ENCODE results near the gene SEMA6D. TPM values are rescaled to one million over a fixed set of nuclear protein-coding genes. Genes with fewer than 3 reads are reported as not detected.

Gene SEMA6D
- polyA plus RNA-seq, 1 donor from 2014 or later, result 108 TPM

DNA sequence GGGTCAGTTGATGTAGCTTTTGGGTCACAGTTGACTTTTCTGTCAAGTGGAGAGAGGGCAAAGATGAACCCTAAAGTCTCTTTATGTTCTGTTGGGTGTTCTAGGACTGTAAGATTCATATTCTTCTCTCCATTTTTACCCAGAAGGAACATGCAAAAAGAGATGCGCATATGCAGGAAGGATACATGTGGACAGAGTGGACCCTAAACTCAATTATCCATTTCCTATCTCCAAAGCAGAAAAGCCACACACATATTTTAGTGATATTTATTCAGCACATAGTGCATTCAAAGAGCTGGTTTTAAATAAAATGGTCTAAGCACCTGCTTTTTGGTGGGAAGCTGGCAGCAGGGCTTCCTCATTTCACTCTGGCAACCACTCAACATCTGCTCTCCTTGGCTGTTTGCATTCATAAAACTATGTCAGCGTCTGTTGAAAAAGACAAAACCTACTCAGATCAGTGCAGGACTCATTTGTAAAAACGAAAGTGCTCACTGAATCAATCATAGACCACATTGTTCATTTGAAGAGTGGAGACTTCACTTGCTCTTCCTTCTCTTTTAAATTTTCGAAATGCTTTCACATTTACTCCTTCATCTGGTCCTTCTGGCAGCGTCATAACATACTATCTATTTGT, 96.6 kb downstream of the SEMA6D start:
- no peaks in the 10 kb centered on the region for H3K36me3 ChIP-seq (ENCODE audit: insufficient read depth, low read length)
- H3F3A ChIP-seq (ENCODE audit: insufficient read depth, low read length, poor library complexity, severe bottlenecking), result no peaks in the 10 kb centered on the region
- H3K27ac ChIP-seq (ENCODE audit: low read length), result no peak overlapping the region
- no peaks in the 10 kb centered on the region for H4K20me1 ChIP-seq (ENCODE audit: insufficient read depth)
- H3K79me2 ChIP-seq (replicated peaks; ENCODE audit: insufficient read depth, low read length), result no peaks in the 10 kb centered on the region
- no peak overlapping the region for H3K9ac ChIP-seq (ENCODE audit: low read length)
- no peak overlapping the region for H2AFZ ChIP-seq (ENCODE audit: low read depth, low read length)
- H3K4me2 ChIP-seq (ENCODE audit: low read length), result no peak overlapping the region
- H3K9me3 ChIP-seq (ENCODE audit: low read length), result no peaks in the 10 kb centered on the region
- no peak overlapping the region for H3K4me3 ChIP-seq (ENCODE audit: low read length)
- no peaks in the 10 kb centered on the region for H3K9me2 ChIP-seq (ENCODE audit: insufficient read depth, low read length)
- H3K27me3 ChIP-seq (ENCODE audit: insufficient read depth, low read depth, low read length), result no peaks in the 10 kb centered on the region
- TF ChIP-seq SMC3 (conservative IDR thresholded peaks at IDR 0.05; ENCODE audit: poor library complexity) (no peak), TAF1 (IDR thresholded peaks at IDR 0.05; ENCODE audit: low read depth) (no peak), EP300 (conservative IDR thresholded peaks at IDR 0.05; ENCODE audit: poor library complexity, severe bottlenecking) (no peak), POLR2AphosphoS5 (IDR thresholded peaks at IDR 0.05) (no peak)
- TF ChIP-seq, protein P1, sequence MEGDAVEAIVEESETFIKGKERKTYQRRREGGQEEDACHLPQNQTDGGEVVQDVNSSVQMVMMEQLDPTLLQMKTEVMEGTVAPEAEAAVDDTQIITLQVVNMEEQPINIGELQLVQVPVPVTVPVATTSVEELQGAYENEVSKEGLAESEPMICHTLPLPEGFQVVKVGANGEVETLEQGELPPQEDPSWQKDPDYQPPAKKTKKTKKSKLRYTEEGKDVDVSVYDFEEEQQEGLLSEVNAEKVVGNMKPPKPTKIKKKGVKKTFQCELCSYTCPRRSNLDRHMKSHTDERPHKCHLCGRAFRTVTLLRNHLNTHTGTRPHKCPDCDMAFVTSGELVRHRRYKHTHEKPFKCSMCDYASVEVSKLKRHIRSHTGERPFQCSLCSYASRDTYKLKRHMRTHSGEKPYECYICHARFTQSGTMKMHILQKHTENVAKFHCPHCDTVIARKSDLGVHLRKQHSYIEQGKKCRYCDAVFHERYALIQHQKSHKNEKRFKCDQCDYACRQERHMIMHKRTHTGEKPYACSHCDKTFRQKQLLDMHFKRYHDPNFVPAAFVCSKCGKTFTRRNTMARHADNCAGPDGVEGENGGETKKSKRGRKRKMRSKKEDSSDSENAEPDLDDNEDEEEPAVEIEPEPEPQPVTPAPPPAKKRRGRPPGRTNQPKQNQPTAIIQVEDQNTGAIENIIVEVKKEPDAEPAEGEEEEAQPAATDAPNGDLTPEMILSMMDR (IDR thresholded peaks at IDR 0.05; ENCODE audit: poor library complexity, severe bottlenecking), result no peak

DNA sequence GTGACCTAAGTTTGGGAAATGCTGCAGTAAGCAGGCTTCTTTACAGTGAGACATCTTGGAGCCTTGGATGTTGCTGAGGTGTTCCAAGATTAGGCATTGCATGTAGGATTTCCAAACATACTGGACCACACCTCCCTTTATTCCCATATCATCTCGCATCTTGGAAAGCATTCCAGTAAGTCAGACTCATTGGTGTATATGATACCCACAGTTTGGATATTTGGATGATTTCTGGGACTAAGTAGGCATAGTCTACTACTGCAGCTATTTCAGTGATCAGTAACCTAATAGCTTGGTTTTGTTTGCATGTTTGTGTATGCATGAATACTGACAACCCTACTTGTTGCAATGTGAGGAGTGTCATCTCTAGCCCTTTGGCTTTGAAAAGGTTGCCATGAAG, 97.3 kb downstream of the SEMA6D start:
- Histone ChIP-seq H3K4me3 (ENCODE audit: low read length) (no peak overlapping the region), H3K9ac (ENCODE audit: low read length) (no peak overlapping the region), H3K9me2 (ENCODE audit: insufficient read depth, low read length) (no peaks in the 10 kb centered on the region), H3K79me2 (replicated peaks; ENCODE audit: insufficient read depth, low read length) (no peaks in the 10 kb centered on the region), H3F3A (ENCODE audit: insufficient read depth, low read length, poor library complexity, severe bottlenecking) (no peaks in the 10 kb centered on the region), H3K9me3 (ENCODE audit: low read length) (no peaks in the 10 kb centered on the region), H3K27ac (ENCODE audit: low read length) (no peak overlapping the region), H4K20me1 (ENCODE audit: insufficient read depth) (no peaks in the 10 kb centered on the region), H3K27me3 (ENCODE audit: insufficient read depth, low read depth, low read length) (no peaks in the 10 kb centered on the region), H3K4me2 (ENCODE audit: low read length) (no peak overlapping the region), H2AFZ (ENCODE audit: low read depth, low read length) (no peak overlapping the region), H3K36me3 (ENCODE audit: insufficient read depth, low read length) (no peaks in the 10 kb centered on the region)
- TF ChIP-seq RAD21 (conservative IDR thresholded peaks at IDR 0.05), result no peak
- no peak for TF ChIP-seq EP300 (conservative IDR thresholded peaks at IDR 0.05; ENCODE audit: poor library complexity, severe bottlenecking)
- no peak for TF ChIP-seq TAF1 (IDR thresholded peaks at IDR 0.05; ENCODE audit: low read depth)

DNA sequence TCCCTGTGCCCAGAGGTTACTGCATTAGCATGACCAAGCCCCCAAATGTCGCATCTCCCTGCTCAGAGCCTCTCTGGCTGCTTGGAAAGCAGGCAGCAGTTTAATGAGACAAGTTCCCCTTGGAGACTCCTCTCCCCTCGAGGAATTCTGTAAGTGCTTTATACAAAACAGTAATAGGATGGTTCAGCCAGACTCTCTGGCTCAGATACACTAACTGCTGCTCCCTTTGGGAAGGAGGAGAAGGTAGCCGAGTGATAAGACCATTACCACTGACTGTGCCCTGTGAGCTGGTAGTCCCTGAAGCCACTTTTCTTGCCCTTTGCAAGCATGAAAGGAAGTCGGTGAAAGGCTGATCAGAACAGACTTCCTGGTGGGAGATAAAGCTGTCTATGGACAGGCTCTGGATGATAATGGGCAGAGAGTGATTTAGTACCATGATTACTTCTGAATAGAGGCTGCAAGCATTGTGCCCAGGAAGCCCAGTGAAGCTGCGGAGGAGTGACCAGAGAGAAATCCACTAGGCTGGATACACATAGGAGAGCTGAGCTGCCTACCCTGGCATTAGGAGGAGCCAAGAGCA, 100.8 kb downstream of the SEMA6D start:
- H3K27ac ChIP-seq (ENCODE audit: low read length), result no peak overlapping the region
- H3K4me2 ChIP-seq (ENCODE audit: low read length), result no peak overlapping the region
- no peak overlapping the region for H3K9ac ChIP-seq (ENCODE audit: low read length)
- no peaks in the 10 kb centered on the region for H3K27me3 ChIP-seq (ENCODE audit: insufficient read depth, low read depth, low read length)
- TF ChIP-seq RAD21 (conservative IDR thresholded peaks at IDR 0.05), result no peak
- no peak for TF ChIP-seq POLR2AphosphoS5 (IDR thresholded peaks at IDR 0.05)
- no peaks in the 10 kb centered on the region for H3K79me2 ChIP-seq (replicated peaks; ENCODE audit: insufficient read depth, low read length)
- no peaks in the 10 kb centered on the region for H3K9me3 ChIP-seq (ENCODE audit: low read length)
- H4K20me1 ChIP-seq (ENCODE audit: insufficient read depth), result no peaks in the 10 kb centered on the region
- H3K36me3 ChIP-seq (ENCODE audit: insufficient read depth, low read length), result no peaks in the 10 kb centered on the region
- no peak overlapping the region for H3K4me3 ChIP-seq (ENCODE audit: low read length)
- H3F3A ChIP-seq (ENCODE audit: insufficient read depth, low read length, poor library complexity, severe bottlenecking), result no peaks in the 10 kb centered on the region
- H2AFZ ChIP-seq (ENCODE audit: low read depth, low read length), result no peak overlapping the region
- H3K9me2 ChIP-seq (ENCODE audit: insufficient read depth, low read length), result no peaks in the 10 kb centered on the region

DNA sequence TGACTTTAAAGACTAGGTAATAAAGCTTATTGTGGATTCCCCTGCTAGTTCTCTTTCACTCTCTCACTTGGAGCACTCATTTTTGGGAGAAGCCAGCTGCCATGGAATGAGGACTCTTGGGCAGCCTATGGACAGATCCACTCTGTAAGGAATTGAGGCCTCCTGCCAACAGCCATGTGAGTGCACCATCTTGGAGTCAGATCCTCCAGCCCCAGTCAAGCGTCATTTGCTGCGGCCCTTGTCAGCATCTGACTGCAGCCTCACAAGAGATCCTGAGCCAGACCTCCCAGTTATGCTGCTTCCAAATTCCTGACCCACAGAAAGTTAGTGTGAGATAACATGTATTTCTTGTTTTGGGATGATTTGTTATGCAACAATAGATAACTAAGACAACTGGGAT, 101.9 kb downstream of the SEMA6D start:
- TF ChIP-seq SMC3 (conservative IDR thresholded peaks at IDR 0.05; ENCODE audit: poor library complexity) (no peak), POLR2AphosphoS5 (IDR thresholded peaks at IDR 0.05) (no peak), MXI1 (conservative IDR thresholded peaks at IDR 0.05; ENCODE audit: poor library complexity, severe bottlenecking) (no peak), EZH2 (IDR thresholded peaks at IDR 0.05; ENCODE audit: borderline replicate concordance, insufficient read depth, low read length, poor library complexity, severe bottlenecking) (no peak), EP300 (conservative IDR thresholded peaks at IDR 0.05; ENCODE audit: poor library complexity, severe bottlenecking) (no peak), TAF1 (IDR thresholded peaks at IDR 0.05; ENCODE audit: low read depth) (no peak), RAD21 (conservative IDR thresholded peaks at IDR 0.05) (no peak)
- TF ChIP-seq, protein P1 (IDR thresholded peaks at IDR 0.05; ENCODE audit: poor library complexity, severe bottlenecking), result no peak
- TF ChIP-seq, protein P2, sequence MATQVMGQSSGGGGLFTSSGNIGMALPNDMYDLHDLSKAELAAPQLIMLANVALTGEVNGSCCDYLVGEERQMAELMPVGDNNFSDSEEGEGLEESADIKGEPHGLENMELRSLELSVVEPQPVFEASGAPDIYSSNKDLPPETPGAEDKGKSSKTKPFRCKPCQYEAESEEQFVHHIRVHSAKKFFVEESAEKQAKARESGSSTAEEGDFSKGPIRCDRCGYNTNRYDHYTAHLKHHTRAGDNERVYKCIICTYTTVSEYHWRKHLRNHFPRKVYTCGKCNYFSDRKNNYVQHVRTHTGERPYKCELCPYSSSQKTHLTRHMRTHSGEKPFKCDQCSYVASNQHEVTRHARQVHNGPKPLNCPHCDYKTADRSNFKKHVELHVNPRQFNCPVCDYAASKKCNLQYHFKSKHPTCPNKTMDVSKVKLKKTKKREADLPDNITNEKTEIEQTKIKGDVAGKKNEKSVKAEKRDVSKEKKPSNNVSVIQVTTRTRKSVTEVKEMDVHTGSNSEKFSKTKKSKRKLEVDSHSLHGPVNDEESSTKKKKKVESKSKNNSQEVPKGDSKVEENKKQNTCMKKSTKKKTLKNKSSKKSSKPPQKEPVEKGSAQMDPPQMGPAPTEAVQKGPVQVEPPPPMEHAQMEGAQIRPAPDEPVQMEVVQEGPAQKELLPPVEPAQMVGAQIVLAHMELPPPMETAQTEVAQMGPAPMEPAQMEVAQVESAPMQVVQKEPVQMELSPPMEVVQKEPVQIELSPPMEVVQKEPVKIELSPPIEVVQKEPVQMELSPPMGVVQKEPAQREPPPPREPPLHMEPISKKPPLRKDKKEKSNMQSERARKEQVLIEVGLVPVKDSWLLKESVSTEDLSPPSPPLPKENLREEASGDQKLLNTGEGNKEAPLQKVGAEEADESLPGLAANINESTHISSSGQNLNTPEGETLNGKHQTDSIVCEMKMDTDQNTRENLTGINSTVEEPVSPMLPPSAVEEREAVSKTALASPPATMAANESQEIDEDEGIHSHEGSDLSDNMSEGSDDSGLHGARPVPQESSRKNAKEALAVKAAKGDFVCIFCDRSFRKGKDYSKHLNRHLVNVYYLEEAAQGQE (IDR thresholded peaks at IDR 0.05; ENCODE audit: borderline replicate concordance), result no peak
- H3F3A ChIP-seq (ENCODE audit: insufficient read depth, low read length, poor library complexity, severe bottlenecking), result no peaks in the 10 kb centered on the region
- H3K4me2 ChIP-seq (ENCODE audit: low read length), result no peak overlapping the region
- no peaks in the 10 kb centered on the region for H3K9me2 ChIP-seq (ENCODE audit: insufficient read depth, low read length)
- H3K27me3 ChIP-seq (ENCODE audit: insufficient read depth, low read depth, low read length), result no peaks in the 10 kb centered on the region
- H4K20me1 ChIP-seq (ENCODE audit: insufficient read depth), result no peaks in the 10 kb centered on the region
- H3K4me3 ChIP-seq (ENCODE audit: low read length), result no peak overlapping the region
- no peak overlapping the region for H3K27ac ChIP-seq (ENCODE audit: low read length)
- no peak overlapping the region for H2AFZ ChIP-seq (ENCODE audit: low read depth, low read length)
- H3K9me3 ChIP-seq (ENCODE audit: low read length), result no peaks in the 10 kb centered on the region
- no peaks in the 10 kb centered on the region for H3K36me3 ChIP-seq (ENCODE audit: insufficient read depth, low read length)
- no peaks in the 10 kb centered on the region for H3K79me2 ChIP-seq (replicated peaks; ENCODE audit: insufficient read depth, low read length)
- H3K9ac ChIP-seq (ENCODE audit: low read length), result no peak overlapping the region
